HL-60 (cell line): Measurements from ENCODE around the gene ZMYND10.

Experiments used
- DNase-seq, 2 experiments: peaks; one replicate each; pipeline ENCODE4 v3.0.0-alpha.2; 2010 to 2020; ENCODE audit warnings: low read depth in 1 of 2, low spot score in 1 of 2
- H3K27ac ChIP-seq: fragments of 250-450 bp; sonication (Bioruptor Pico); replicated peaks from 2 replicates; pipeline ENCODE4 v1.5.1; 2020; ENCODE audit warnings: mild to moderate bottlenecking, moderate library complexity
- H3K27me3 ChIP-seq: fragments of 250-450 bp; sonication (Bioruptor Pico); 2 replicates; pipeline ENCODE4 v1.5.1; 2021; ENCODE audit warnings: mild to moderate bottlenecking, moderate library complexity; ENCODE audit not compliant: insufficient read depth, poor library complexity, severe bottlenecking
- H3K4me3 ChIP-seq: replicated peaks from 2 replicates; pipeline ENCODE4 v1.5.1; 2011; ENCODE audit warnings: mild to moderate bottlenecking, control low read depth, low read length; ENCODE audit not compliant: insufficient read depth
- CTCF ChIP-seq: IDR thresholded peaks from one replicate; pipeline ENCODE4 v1.5.1; 2011; ENCODE audit warnings: low read length, control low read depth, inconsistent platforms; ENCODE audit not compliant: insufficient read depth
- GABPA ChIP-seq: IDR thresholded peaks from 2 replicates; pipeline ENCODE4 v1.6.1; 2012; ENCODE audit warnings: low read depth
- POLR2AphosphoS5 ChIP-seq: IDR thresholded peaks from 2 replicates; pipeline ENCODE4 v1.6.1; 2012; ENCODE audit warnings: low read depth
- REST ChIP-seq: IDR thresholded peaks from 2 replicates; pipeline ENCODE4 v1.6.1; 2012; ENCODE audit warnings: low read depth; ENCODE audit not compliant: insufficient replicate concordance
- SPI1 ChIP-seq: IDR thresholded peaks from 2 replicates; pipeline ENCODE4 v1.6.1; 2012; ENCODE audit warnings: low read depth, mild to moderate bottlenecking, borderline replicate concordance

Gene ZMYND10

GRCh38 chr3:50369012-50369670 is 23.6 kb upstream of the ZMYND10 start:
- no peak for DNase-seq
- H3K27me3 ChIP-seq, result peaks cover 4% of the 10 kb centered on the region
- H3K4me3 ChIP-seq, result no peak overlapping the region
- no peak for TF ChIP-seq GABPA
- no peak for TF ChIP-seq CTCF
- TF ChIP-seq SPI1, result no peak
- no peak for TF ChIP-seq REST
- no peak for TF ChIP-seq POLR2AphosphoS5
- no peak overlapping the region for H3K27ac ChIP-seq

- H3K4me3 ChIP-seq, result no peak overlapping the region
- no peak for TF ChIP-seq REST
- TF ChIP-seq CTCF, result no peak
- no peak for TF ChIP-seq SPI1
- TF ChIP-seq GABPA, result no peak
- no peak for TF ChIP-seq POLR2AphosphoS5
- H3K27ac ChIP-seq, result no peak overlapping the region
These were observed 20.3 kb upstream of the ZMYND10 start for GRCh38 chr3:50365842-50366220.

GRCh38 chr3:50365080-50365841 is 19.7 kb upstream of the ZMYND10 start:
- Histone ChIP-seq H3K27ac (no peak overlapping the region), H3K4me3 (peak overlapping the region; percentile 36), H3K27me3 (peaks cover 4% of the 10 kb centered on the region)
- TF ChIP-seq GABPA, result no peak
- no peak for TF ChIP-seq CTCF
- TF ChIP-seq POLR2AphosphoS5, result no peak
- no peak for TF ChIP-seq SPI1
- TF ChIP-seq REST, result no peak
- DNase-seq, result peak; percentile 67 to 84

More at GRCh38 chr3:50365842-50366220, 20.3 kb upstream of the ZMYND10 start:
- no peak for DNase-seq
- peaks cover 4% of the 10 kb centered on the region for H3K27me3 ChIP-seq
